Stimulated activated CD8-positive, alpha-beta memory T cell treated with anti-CD3 and anti-CD28 coated beads, Interleukin-15, amount 100 ng/mL, for 24 hours (primary cell): ENCODE data around the gene MAP3K4.

ENCODE experiments used
- DNase-seq: peaks from one replicate; pipeline ENCODE4 v3.0.0-alpha.2; 2020; ENCODE audit warnings: low read depth

The MAP3K4 gene

GRCh38 chr6:161080263-161080970 lies 88.8 kb downstream of the MAP3K4 start:
- no peak for DNase-seq

DNA sequence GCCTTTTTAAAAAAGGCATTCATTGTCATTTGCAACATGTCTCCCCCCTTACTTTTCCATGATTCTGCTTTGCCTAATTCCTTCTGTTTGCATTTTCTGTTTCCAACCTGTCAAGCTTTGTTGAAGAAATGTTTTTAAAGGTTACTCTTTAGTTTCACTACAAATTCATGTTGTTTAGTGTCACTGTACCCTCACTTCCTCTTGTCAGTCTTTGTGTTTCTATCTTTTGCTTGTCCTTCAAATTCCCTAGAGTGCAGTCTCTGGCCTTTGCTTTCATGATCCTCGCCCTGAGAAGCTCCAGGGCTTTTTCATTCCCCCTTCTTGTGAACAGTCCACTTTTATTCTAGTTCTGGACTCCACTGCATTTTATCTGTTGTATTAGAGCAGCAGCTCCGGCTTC lies 90.6 kb downstream of the MAP3K4 start:
- no peak for DNase-seq

- no peak for DNase-seq
Observed at GRCh38 chr6:161085246-161085645, 93.7 kb downstream of the MAP3K4 start.

DNA sequence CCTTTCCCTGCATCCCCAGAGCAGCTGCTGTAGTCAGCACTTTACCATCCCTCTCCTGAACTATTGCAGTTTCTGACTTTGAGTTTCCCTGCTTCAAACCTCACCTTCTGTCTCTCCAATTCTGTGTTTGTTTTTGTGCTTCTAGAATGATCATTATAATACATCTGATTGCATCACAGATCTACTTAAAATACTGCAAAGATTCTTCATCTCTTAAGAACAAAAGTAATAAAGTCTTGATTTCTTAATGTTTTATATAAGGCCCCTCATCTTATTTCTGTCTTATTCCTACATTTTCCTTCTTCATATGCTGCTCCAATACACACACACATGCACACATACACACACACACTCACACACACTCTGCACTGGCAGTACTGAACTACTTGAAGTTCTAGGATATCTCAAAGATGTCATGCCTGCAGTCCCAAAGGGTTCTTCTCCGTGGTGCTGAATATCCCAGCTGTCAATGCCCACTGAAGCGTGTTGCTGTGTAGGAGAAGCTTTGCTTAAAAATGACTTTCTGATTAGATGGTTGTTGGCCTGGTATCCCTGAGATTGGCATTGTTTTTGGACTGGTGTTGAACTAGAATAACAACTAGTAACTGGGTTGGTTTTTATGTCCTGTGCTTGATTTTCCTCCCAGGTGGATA lies 97.2 kb downstream of the MAP3K4 start:
- no peak for DNase-seq

GRCh38 chr6:161091151-161091550 lies 99.6 kb downstream of the MAP3K4 start:
- DNase-seq, result no peak

DNA sequence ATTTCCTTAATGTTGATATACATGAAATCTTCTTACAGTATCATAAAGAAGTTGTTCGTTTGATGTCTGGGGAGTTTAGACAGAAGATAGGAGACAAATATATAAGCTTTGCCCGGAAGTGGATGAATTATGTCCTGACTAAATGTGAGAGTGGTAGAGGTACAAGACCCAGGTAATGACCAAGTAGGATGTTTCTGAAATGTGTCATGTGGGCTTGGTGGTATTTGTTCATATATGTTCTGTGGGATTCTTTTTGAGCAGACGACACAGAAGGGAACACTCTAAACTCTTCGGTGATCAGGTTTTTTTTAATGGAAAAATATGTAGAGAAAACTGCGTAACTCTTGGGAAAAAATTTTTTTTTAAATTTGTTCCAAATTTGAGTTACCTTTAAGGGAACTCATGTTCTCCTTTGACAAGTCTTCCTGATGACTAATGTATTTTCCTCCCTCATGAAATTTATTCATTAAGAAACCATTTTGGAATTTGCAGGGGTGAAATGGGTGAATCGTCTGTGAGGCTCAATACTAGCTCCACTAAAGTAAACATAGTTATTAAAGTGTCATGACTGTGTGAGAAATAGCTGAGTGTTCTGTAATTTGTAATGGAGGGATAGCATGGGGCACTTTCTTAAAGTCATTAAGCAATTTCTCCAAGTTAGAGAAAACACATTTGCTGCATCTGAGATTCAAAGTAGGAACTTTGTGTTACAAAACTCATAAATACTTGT lies 100.6 kb downstream of the MAP3K4 start:
- DNase-seq, result no peak

DNA sequence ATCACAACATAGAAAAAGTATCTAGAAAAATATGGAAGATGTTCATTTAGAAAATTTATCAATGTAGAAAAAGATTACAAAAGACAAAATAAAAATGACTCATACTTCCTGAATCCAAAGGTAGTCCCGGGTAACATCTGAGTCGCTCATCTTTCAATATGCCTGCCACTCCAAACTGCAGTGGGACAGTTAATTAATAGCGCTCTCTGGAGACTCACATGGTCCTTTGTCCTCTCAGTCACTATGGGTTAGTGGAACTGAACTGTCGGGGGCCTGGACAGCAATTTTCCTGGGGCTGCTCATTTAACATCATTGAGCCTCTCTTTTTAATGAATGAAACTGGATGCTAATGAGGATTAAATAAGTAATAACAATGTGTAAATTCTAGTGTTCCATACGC lies 103.4 kb downstream of the MAP3K4 start:
- DNase-seq, result no peak

DNA sequence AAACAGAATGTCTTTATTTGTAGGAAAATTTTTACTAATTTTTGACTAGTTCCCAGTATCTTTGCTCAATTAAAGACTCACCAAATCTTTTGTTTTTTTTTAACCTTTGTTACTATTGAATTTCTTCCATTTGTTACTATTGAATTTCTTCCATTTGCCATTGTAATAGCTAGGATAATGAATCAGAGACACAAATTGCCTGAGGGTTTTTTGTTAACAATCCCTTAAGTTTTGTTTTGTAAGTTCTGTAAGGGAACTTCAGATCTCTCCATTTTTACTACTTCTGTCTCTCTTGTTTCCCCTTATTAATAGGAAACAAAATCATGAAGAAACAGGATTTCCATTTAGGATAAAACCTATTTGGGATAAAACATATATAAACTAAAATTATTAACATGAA lies 104.3 kb downstream of the MAP3K4 start:
- DNase-seq, result no peak

- DNase-seq, result no peak
Observed at GRCh38 chr6:161100072-161100471, 108.5 kb downstream of the MAP3K4 start.

GRCh38 chr6:161101517-161101916 lies 109.9 kb downstream of the MAP3K4 start:
- no peak for DNase-seq

GRCh38 chr6:161103475-161103874 lies 111.9 kb downstream of the MAP3K4 start:
- DNase-seq, result no peak

GRCh38 chr6:161104966-161105365 lies 113.4 kb downstream of the MAP3K4 start:
- DNase-seq, result no peak

DNA sequence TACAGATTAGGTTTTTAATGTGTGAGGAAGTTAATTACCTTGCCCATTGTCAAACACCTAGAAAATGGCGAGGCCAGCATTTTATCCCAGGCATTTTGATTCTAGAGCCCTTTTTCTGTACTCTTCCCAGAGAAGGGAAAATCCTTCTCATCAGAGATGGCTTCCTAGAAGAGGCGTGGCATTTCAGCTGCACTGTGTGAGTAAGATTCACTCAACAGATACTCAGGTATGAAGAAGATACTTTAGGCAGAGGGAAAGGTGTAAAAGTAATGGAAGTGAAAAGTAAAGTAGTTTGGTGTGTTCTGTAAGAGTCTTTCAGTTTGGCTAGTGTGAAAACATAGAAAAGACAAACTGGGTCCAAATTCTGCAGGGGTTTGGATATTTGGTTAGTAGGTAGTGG lies 113.8 kb downstream of the MAP3K4 start:
- DNase-seq, result no peak

DNA sequence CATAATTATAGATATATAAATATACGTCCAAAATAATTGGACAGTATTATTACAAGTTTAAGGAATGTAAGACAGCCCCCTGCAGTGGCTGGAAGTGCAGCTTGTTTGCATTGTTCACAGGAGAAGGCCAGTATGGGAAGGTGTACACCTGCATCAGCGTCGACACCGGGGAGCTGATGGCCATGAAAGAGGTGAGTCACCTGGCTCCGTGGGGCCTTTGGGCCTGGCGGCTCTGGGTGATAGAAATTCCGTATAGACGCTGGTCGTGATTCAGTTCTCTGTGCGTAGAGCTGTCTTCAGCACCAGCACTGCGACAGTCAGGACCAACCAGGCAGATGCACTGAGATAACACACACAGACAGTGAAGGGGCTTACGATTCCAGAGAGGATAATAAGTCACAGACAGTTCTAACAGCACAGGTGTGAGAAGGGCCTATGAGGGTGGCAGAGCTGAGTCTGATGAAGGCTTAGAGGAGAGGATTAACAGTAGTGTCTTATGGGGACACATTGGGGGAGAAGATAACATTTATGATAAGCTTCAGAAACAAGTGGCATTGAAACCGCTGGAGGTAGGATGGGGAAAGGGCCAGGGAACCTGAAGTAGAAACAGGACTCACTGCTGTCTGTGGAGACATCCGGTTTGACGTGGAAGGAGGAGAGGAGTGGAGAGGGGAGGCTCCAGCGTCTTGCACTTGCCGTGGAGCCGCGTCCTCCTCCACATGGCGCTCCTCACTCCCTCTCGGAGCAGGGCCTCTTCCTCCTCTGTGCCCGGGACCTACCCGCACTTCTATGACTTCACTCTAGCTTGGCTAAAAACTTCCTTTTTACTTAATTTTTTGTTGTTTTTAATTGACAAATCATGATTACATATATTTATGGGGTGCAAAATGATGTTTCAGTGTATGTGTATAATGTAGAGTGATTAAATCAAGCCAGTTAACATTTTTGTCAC lies 116.5 kb downstream of the MAP3K4 start:
- DNase-seq, result no peak

DNA sequence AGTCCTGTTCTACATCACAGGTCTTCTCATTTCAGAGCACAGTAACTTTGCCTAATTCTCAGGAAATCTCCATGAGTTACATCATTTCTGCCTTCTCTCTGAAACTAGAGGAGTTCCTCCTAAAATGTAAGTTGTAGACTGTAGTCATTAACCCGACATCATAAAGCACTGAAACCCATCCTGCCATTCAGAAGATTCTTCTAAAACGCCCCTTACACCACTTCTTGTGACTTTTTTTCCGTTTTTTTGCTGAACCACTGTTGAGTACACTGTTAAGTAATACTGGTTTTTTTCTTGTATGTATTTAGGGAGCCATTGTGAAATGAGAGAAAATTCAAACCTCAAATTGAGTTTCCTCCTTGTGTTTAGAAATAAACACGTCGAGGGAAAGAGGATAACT lies 117.3 kb downstream of the MAP3K4 start:
- no peak for DNase-seq

GRCh38 chr6:161109366-161109765 lies 117.8 kb downstream of the MAP3K4 start:
- DNase-seq, result no peak

GRCh38 chr6:161110028-161110779 lies 118.6 kb downstream of the MAP3K4 start:
- DNase-seq, result no peak

GRCh38 chr6:161111261-161111660 lies 119.7 kb downstream of the MAP3K4 start:
- no peak for DNase-seq

- no peak for DNase-seq
Observed at GRCh38 chr6:161115468-161115867, 123.9 kb downstream of the MAP3K4 start.

DNA sequence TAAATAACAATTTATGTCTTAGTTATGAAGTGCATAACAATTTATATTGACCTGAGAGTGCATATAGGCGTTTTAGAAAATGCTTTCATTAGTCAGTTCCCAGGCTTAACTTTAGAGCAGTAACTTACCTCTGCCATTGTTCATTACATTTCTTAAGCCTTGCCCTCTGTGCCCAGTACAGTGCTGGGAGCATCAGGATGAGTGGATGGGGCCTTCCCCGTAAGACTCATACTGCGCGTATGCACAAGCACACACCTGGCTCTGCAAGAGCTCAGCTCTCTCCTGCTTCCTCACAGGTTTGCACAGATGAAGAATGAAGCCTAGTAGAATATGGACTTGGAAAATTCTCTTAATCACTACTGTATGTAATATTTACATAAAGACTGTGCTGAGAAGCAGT lies 125.0 kb downstream of the MAP3K4 start:
- DNase-seq, result no peak

DNA sequence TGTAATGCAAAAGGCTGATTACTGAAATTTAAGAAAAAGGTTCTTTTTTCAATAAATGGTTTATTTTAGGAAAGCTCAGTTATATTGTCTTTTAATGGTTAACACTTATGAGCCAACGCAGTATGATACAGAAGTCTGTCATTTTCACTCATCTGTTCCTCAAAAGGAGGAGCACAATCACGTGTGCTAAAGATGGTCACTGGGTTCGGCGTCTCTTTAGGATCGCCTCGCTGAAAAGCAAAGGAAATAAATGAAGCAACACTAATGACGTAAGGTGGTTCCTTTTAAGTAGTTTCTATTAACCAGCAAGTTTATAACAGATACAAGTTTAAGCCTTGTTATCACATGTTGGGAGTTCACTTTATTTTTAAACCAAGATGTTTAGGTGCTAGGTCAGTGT lies 125.7 kb downstream of the MAP3K4 start:
- DNase-seq, result no peak
